ENCODE results near the gene GET4. TPM values are rescaled to one million over a fixed set of nuclear protein-coding genes. Genes with fewer than 3 reads are reported as not detected.

GET4 gene
- total and polyA plus RNA-seq, 2 of the 13 experiments (the other 11 are each of a cell fraction or from before 2014, with no cell fraction given): 28.2 to 35.2 TPM

GRCh38 chr7:926061-927030, 50.0 kb downstream of the GET4 start (continued):
- TF ChIP-seq IKZF5 (CRISPR knock-in tag; IDR thresholded peaks at IDR 0.05): 0 out of 2 replicates have a peak, but pooled peaks have one; percentile 57
- 0 out of 2 replicates have a peak, but pooled peaks have one; percentile 40 for TF ChIP-seq KDM3A (CRISPR knock-in tag; IDR thresholded peaks at IDR 0.05; ENCODE audit: low read depth)
- no peak; the same call in 1 of the 2 replicates for TF ChIP-seq ZNF281 (CRISPR knock-in tag; IDR thresholded peaks at IDR 0.05; ENCODE audit: borderline replicate concordance)
- TF ChIP-seq SATB2 (CRISPR knock-in tag; IDR thresholded peaks at IDR 0.05): no peak
- TF ChIP-seq FOXK2 (IDR thresholded peaks at IDR 0.05): no peak
- TF ChIP-seq ERF (CRISPR knock-in tag; IDR thresholded peaks at IDR 0.05): peak; percentile 44
- no peak for TF ChIP-seq PRDM15 (CRISPR knock-in tag; IDR thresholded peaks at IDR 0.05)
- TF ChIP-seq HMG20A (CRISPR knock-in tag; IDR thresholded peaks at IDR 0.05; ENCODE audit: borderline replicate concordance): no peak; the same call in 1 of the 2 replicates
- TF ChIP-seq HIVEP1 (CRISPR knock-in tag; IDR thresholded peaks at IDR 0.05): peak; percentile 79
- no peak for TF ChIP-seq ATF6 (CRISPR knock-in tag; conservative IDR thresholded peaks at IDR 0.05)
- TF ChIP-seq ZNF652 (CRISPR knock-in tag; IDR thresholded peaks at IDR 0.05; ENCODE audit: borderline replicate concordance, low read depth): no peak
- TF ChIP-seq NFYB (CRISPR knock-in tag; IDR thresholded peaks at IDR 0.05): no peak
- TF ChIP-seq NR2F1 (CRISPR knock-in tag; IDR thresholded peaks at IDR 0.05): peak; percentile 73 to 80; a peak in 3 of 4 replicates
- TF ChIP-seq FOXA1 (IDR thresholded peaks at IDR 0.05): no peak
- TF ChIP-seq FOXA1 (CRISPR knock-in tag; IDR thresholded peaks at IDR 0.05): no peak
- TF ChIP-seq ZNF569 (CRISPR knock-in tag; IDR thresholded peaks at IDR 0.05; ENCODE audit: borderline replicate concordance): no peak
- no peak for TF ChIP-seq KMT2B (CRISPR knock-in tag; IDR thresholded peaks at IDR 0.05)
- no peak for TF ChIP-seq SRY (CRISPR knock-in tag; IDR thresholded peaks at IDR 0.05)
- no peak for TF ChIP-seq ZNF530 (CRISPR knock-in tag; IDR thresholded peaks at IDR 0.05; ENCODE audit: low read depth)
- peak; percentile 9 for TF ChIP-seq HNRNPK (IDR thresholded peaks at IDR 0.05; ENCODE audit: low read depth, low read length, poor library complexity, severe bottlenecking)

Data from HepG2 (cell line).